Peyer's patch (tissue), 4 donors: ENCODE results near the gene EDEM1. TPM values are rescaled to one million over a fixed set of nuclear protein-coding genes. Genes with fewer than 3 reads are reported as not detected.
A peak's percentile ranks its signal among the peaks of the same experiment; 100 is the strongest.
"Not testable (repeated sequence)": the region's sequence is repeated elsewhere in the genome, so short reads cannot be mapped to it uniquely, and the experiment has no call there.

Source experiments
- DNase-seq, 3 donors: peaks; one replicate each; pipeline ENCODE4 v3.0.0-alpha.2; 2017 to 2019
- H3K27ac ChIP-seq, 4 donors: fragments of 200-600 bp; sonication (generic); one replicate each; pipeline ENCODE4 v1.5.1; 2016 to 2019
- H3K27me3 ChIP-seq, 2 donors: fragments of 200-600 bp; sonication (generic); one replicate each; pipeline ENCODE4 v1.5.1; 2019
- H3K36me3 ChIP-seq, 3 donors: fragments of 200-600 bp; sonication (generic); one replicate each; pipeline ENCODE4 v1.5.1; 2016 to 2019
- H3K4me1 ChIP-seq, 4 donors: fragments of 200-600 bp; sonication (generic); one replicate each; pipeline ENCODE4 v1.5.1; 2016 to 2019
- H3K4me3 ChIP-seq, 4 donors: fragments of 200-600 bp; sonication (generic); 1 replicate in 3 of 4; 2 replicates in 1 of 4; pipeline ENCODE4 v1.5.1; 2016 to 2019; ENCODE audit warnings: mild to moderate bottlenecking in 1 of 4
- H3K9me3 ChIP-seq, 4 donors: fragments of 200-600 bp; sonication (generic); one replicate each; pipeline ENCODE4 v1.5.1; 2016 to 2019; ENCODE audit warnings: mild to moderate bottlenecking in 1 of 4
- CTCF ChIP-seq, 6 experiments: fragments of 450-650 bp in 4 of 6; fragments of 200-600 bp in 2 of 6; sonication (generic) in 1 of 6; IDR thresholded peaks; one replicate each; pipeline ENCODE4 v1.5.1; 2017 to 2019; ENCODE audit warnings: antibody characterized with exemption in 6 of 6, mild to moderate bottlenecking in 3 of 6, moderate library complexity in 1 of 6
- POLR2A ChIP-seq, 2 donors: fragments of 450-650 bp; IDR thresholded peaks; one replicate each; pipeline ENCODE4 v1.5.1; 2017; ENCODE audit warnings: antibody characterized with exemption in 2 of 2, mild to moderate bottlenecking in 2 of 2, moderate library complexity in 2 of 2
- total RNA-seq, 4 donors: library from RNA; depleted of rRNA; stranded (reverse); fragments of >200 nt; gene quantifications; one replicate each; pipeline ENCODE4 v1.1.0, GENCODE V29; 2016

Gene EDEM1
- total RNA-seq, 4 donors from 2014 or later = 50.1 to 118 (median 58.8) TPM

- no peak overlapping the region for H3K4me3 ChIP-seq
- H3K27ac ChIP-seq = no peak overlapping the region
Observed at GRCh38 chr3:5239602-5240001, 52.1 kb downstream of the EDEM1 start.

GRCh38 chr3:5240740-5241139 is 53.2 kb downstream of the EDEM1 start:
- Histone ChIP-seq H3K27ac (no peak overlapping the region), H3K4me1 (no peaks in the 10 kb centered on the region), H3K27me3 (no peaks in the 10 kb centered on the region), H3K9me3 (no peaks in the 10 kb centered on the region), H3K4me3 (no peak overlapping the region), H3K36me3 (no peaks in the 10 kb centered on the region)
- no peak for DNase-seq
- TF ChIP-seq POLR2A (IDR thresholded peaks at IDR 0.05) = no peak
- no peak for TF ChIP-seq CTCF (IDR thresholded peaks at IDR 0.05)

More at GRCh38 chr3:5239602-5240001, 52.1 kb downstream of the EDEM1 start:
- no peaks in the 10 kb centered on the region for H3K27me3 ChIP-seq
- no peak for DNase-seq
- TF ChIP-seq POLR2A (IDR thresholded peaks at IDR 0.05) (no peak), CTCF (IDR thresholded peaks at IDR 0.05) (no peak)
- no peaks in the 10 kb centered on the region for H3K9me3 ChIP-seq
- no peaks in the 10 kb centered on the region for H3K36me3 ChIP-seq
- no peaks in the 10 kb centered on the region for H3K4me1 ChIP-seq

- not testable (repeated sequence) for DNase-seq, H3K27ac ChIP-seq, H3K4me3 ChIP-seq, H3K9me3 ChIP-seq, H3K27me3 ChIP-seq, H3K4me1 ChIP-seq, H3K36me3 ChIP-seq
Observed at GRCh38 chr3:5242785-5243184, 55.3 kb downstream of the EDEM1 start.

- TF ChIP-seq CTCF (IDR thresholded peaks at IDR 0.05) = no peak
- TF ChIP-seq POLR2A (IDR thresholded peaks at IDR 0.05) = no peak
Observed at GRCh38 chr3:5245927-5246326, 58.4 kb downstream of the EDEM1 start.

GRCh38 chr3:5248822-5249221 is 61.3 kb downstream of the EDEM1 start:
- Histone ChIP-seq H3K36me3 (no peaks in the 10 kb centered on the region), H3K4me1 (peaks cover 0 to 4% (median 0%) of the 10 kb centered on the region in 4 donors), H3K9me3 (no peaks in the 10 kb centered on the region), H3K27ac (no peak overlapping the region), H3K27me3 (no peaks in the 10 kb centered on the region), H3K4me3 (no peak overlapping the region)
- TF ChIP-seq POLR2A (IDR thresholded peaks at IDR 0.05) (no peak), CTCF (IDR thresholded peaks at IDR 0.05) (no peak)
- DNase-seq = no peak

More at GRCh38 chr3:5245927-5246326, 58.4 kb downstream of the EDEM1 start:
- Histone ChIP-seq H3K27ac (no peak overlapping the region), H3K4me1 (peaks cover 0 to 4% (median 0%) of the 10 kb centered on the region in 4 donors), H3K36me3 (no peaks in the 10 kb centered on the region), H3K27me3 (no peaks in the 10 kb centered on the region), H3K9me3 (no peaks in the 10 kb centered on the region), H3K4me3 (no peak overlapping the region)
- no peak for DNase-seq

- H3K4me3 ChIP-seq = peak overlapping the region in 2 of 4 donors; percentile 31 to 47
- H3K9me3 ChIP-seq = no peaks in the 10 kb centered on the region
- DNase-seq = no peak
- H3K27me3 ChIP-seq = no peaks in the 10 kb centered on the region
- no peaks in the 10 kb centered on the region for H3K36me3 ChIP-seq
- H3K4me1 ChIP-seq = peaks cover 0 to 4% (median 0%) of the 10 kb centered on the region in 4 donors
- no peak overlapping the region for H3K27ac ChIP-seq
- TF ChIP-seq POLR2A (IDR thresholded peaks at IDR 0.05) (no peak), CTCF (IDR thresholded peaks at IDR 0.05) (no peak)
Observed at GRCh38 chr3:5250467-5251195, 63.1 kb downstream of the EDEM1 start.
